CD4-positive, alpha-beta T cell treated with Interleukin-6 for 4 hours (primary cell): ENCODE measurements around the gene TMEM129.
A peak's percentile ranks its signal among the peaks of the same experiment; 100 is the strongest.

Source experiments
- DNase-seq: peaks from one replicate; pipeline ENCODE4 v3.0.0-alpha.2; 2020; ENCODE audit warnings: mixed read lengths

The TMEM129 gene

DNA sequence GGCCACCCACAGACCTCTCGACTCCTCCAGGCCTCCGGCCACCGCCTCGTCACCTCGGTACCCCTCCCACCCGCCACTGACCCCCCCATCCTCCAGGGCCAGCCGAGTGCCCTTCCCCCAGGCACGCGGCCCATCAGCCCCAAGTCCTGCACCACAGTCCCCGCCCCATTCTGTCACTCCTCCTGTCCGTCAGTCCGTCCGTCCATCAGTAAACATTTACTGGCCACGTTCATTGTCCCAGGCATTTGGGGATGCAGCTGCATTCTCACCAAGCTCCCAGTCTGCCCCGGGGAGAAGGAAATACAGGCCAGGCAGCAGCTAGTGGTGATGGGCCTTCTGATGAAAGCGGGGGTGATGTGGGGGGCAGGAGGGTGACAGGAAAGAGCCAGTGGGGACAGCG, 36.7 kb upstream of the TMEM129 start:
- DNase-seq: no peak

DNA sequence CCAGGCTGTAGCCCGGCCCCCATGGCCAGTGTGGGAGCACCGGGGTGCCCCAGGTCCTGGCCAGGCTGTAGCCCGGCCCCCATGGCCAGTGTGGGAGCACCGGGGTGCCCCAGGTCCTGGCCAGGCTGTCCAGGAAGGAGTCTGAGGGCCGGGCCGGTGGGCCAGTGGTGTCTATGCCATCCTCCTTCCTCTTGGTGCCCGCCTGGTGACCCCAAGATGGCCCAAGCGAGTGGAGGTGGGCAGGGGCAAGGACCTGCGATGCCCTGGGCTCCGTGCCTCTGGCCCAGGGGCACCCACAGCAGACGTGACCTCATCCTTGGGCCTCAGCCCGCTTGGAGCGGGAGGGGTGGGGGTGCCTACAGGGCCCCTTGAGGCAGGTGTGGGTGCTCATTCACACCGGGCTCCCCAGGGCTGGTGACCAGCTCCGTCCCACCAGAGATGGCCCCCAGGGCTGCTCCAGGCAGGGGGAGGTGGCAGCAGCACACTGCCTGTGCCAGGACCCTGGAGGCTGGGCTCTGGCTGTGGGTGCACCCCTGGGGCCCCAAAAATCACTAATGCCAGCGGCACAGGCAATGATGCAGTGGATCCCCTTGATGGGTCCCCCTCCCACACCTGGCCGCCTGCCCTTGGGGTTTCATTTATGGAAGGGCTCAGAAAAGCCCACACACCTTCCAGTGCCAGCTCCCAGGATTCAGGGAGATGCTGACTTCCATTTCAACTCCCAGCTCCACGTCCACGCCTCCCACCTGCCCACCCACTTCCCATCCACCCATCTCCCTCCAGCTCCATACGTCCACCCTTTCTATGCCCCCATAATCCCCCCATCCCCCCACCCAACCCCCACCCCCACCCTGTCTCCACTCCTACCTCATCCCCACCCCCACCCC, 36.0 kb upstream of the TMEM129 start:
- no peak for DNase-seq

DNA sequence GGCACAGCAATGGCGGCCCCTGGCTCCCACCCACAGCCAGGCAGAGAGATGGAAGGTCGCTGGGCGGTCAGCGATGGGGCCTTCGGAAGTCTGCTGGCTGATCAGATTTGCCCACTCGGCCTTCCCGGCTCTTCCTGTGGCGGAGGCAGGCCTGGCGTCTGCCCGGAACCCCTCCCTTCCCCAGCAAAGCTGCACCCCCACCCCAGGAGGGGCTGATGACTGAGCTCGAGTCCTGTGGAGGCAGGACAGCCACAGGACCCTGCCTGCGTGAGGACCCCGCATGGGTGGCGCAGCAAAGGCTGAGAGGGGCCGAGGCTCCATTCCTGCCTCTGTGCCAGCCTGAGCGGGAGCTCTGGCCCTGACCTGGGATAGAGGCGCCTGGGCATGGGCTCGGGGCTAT, 35.0 kb upstream of the TMEM129 start:
- no peak for DNase-seq

DNA sequence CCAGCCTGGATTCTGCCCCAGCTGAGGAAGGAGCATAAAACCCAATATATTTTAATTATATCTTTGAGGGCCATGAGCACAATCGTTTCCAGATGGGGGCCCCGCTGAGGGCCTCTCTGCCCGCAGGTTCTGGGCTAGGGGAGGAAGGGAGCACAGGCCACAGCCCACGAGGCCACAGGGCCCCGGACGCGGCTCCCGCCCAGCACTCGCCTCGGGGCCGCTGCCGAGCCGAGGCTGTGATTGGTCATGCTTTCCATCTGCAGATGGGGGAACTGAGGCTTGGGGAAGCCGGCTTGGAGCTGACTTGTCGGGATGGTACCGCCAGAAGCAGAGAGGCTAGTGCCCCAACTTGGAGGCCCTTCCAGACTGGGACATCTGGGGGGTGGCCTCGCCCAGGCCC, 34.2 kb upstream of the TMEM129 start:
- no peak for DNase-seq

DNA sequence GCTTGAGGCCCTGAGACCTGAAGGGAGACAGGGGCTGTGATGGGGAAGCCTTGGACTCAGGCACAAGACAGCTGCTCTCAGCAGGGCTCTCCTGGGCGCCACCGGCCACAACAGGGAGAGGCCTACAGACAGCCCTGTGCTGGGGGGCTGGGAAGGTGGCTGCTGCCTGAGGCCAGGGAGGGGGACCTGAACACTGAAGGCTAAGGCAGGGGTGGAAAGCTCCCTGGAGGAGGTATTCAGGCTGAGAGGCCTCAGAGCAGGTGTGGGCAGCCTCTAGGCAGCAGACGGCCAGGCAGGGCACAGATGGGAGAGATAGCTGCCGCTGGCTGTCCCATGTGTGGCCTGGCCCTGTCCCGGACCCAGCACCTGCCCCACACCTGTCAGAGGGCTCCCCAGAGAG, 33.2 kb upstream of the TMEM129 start:
- no peak for DNase-seq

DNA sequence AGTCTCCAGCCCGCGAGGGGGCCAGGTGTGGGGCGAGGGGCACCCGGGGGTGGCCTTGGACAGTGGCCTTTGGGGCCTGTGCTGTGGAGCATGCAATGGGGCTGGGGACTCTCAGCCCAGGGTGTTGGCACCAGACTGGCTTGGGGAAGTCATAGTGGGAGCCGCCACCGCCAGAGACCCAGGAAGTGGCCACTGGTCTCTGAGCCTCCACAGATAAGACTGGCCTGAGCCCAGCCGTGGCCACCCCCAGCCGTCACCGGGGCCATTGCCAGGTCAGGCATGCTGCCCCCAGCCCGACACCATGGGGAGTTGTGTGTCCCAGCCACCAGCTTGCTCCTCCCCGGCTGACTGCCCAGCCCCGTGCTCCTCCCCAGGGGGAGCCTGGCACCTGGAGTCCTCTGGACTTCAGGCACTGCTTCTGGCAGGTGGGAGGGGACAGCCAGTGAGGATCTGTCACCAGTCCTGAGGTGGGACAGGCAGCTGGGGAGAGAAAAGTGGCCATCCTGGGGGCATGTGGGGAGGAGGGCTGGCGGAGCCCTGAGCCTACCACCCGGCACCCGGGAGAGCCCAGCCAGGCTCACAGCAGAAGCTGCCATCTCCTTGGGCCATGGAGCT, 32.7 kb upstream of the TMEM129 start:
- no peak for DNase-seq

DNA sequence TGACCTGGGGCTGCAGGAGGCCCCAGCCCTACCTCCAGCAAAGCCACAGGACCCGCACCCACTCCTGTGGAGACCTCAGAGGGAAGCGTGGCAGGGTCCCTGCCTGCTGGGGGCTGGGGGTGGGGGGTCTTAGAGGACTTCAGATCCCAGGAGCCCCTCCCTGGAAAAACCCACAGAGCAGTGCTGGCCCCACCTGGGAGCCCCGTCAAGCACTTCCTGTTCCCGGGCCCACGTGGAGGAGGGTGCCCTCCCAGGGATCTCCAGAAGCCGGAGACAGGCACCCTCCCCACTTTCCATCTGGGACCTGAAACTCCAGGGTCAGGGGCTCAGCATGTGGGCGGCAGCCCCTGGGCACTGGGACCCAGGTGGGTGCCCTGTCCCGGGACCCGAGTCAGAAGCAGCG, 32.2 kb upstream of the TMEM129 start:
- DNase-seq: no peak

DNA sequence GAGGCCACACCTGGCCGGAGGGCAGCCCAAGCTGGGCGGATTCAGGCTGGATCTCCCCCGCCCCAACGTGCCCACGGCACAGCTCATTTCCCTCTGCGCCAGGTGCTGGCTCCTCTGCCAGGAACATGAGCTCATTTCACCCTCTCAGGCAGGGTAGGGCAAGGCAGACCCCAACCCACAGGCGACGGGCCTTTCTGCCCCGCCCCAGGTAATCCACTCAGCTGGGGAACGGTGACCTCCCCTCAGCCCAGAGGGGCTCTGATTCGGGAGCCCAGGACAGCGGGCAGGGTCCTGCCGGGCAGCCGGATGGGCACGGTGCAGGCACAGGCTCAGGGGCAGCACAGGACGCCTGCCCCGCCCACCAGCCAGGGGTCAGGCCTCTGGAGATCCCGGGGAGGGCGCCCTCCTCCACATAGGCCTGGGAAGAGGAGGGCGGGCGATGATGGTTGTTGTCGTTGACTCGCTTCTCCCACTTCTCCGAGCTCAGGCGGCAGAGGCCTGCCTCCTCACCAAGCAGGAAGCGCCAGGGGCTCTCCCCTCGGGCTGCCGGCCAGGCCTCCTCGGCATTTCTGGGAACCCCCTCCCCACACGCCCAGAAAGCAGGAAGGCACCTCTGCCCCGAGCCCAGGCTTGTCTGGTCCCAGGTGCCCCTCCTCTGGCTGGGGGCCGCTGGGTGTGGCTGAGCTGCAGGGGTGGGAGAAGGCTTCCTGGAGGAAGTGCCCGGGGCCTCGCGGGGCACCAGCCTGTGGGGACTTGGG, 31.3 kb upstream of the TMEM129 start:
- peak; percentile 24 for DNase-seq

DNA sequence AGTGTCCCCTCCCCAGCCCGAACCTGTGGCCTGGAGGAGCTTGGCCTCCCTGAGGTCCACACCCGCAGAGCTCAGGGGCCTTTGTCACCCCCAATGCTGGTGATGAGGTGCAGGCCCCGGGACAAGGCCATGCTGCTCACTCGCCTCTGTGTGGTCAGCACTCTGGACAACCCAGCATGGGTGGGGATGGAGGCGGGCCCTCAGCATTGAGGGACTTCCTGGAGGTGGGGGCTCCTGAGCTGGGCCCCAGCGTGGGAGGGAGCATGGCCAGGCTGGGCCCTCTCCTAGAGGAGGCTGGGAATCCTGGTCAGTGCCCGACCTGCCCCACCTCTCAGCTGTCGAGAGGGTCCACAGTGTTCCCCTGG, 30.8 kb upstream of the TMEM129 start:
- DNase-seq: no peak

DNA sequence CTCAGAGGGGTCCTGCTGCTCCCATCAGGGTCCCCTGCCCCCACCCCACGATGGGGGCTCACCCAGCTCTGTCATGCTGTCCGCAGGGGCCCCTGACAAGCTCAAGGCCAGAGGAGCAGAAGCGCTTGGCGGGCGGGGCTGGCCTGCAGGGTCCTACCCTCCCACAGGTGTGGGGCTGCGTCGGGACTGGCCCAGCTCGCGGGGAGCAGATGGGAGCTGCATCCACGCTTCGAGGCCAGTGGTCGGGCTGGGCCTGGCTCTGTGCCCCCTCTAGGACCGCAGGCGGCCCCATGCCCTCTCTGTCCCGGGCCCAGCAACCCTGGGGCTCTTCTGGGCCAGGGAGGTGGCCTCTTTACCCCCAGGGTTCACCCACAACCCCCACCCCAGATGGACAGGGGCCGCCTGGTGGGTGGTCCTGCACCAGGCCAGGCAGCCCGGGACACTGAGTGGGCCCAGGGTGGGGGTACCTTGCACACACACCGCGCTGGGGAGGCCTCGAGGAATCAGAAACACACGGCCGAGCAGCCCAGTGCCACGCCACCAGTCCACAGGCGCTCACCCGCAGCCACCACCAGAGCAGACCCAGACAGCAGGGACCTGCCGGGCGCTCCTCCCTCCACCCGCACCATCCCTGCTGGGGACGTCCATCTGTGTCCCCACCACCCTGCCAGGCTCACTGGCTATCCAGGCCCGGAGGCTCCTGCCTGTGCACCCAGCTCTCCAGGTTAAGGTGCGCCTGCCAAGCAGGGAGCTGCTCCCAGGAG, 30.2 kb upstream of the TMEM129 start:
- DNase-seq: no peak

DNA sequence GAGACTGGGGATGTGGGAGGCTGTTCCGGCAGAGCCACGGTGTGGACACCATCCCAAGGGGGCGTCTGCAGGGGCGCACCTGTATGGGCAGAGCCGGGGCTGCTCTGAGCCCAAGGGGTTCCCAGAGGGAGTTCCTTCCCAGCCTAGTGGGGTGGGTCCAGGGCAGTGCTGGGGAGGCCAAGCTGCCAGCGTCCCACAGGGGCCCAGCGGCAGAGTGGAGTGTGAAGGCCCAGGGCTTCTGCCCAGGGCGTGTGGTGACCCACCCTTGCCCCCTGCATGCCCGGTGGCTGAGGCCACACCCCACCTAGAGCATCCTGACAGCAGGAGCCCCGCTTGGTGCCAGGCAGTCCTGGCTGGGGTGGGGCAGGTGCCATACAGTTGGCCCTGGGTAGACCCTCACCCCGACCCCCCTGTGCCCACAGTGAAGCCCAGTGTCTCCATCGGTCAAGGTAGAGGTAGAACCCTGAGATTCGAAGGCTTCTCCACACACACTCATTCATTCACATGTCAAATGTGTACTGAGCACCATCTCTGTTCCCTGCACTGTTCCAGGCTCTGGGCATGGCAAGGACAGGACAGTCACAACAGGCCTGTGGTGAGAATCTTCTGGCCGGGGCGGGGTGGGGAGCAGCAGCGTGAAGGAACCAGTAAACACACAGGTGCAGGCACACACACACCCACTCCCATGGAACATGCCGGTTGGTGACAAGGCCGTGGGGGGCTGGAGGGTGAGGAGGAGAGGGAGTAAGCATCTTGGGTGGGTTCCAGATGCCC, 29.4 kb upstream of the TMEM129 start:
- no peak for DNase-seq

DNA sequence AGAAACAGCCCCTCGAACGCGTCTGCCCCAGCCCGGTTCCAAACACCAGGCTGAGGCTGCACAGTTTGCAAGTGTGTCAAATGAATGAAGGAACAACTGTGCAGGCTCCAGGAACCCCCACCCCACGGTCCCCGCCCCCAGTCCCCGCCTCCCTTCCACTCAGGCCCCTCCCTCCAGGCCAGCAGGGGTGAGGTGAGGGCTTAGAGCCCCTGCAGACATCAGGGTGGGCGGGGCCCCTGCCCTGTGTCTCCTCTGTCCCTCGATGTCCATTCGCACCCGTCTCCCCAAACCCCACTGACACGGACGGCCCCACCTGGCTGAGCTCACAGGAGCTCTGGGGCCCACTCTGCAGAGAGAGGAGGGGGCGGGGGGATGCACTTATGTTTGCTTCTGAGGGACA, 28.7 kb upstream of the TMEM129 start:
- DNase-seq: no peak

DNA sequence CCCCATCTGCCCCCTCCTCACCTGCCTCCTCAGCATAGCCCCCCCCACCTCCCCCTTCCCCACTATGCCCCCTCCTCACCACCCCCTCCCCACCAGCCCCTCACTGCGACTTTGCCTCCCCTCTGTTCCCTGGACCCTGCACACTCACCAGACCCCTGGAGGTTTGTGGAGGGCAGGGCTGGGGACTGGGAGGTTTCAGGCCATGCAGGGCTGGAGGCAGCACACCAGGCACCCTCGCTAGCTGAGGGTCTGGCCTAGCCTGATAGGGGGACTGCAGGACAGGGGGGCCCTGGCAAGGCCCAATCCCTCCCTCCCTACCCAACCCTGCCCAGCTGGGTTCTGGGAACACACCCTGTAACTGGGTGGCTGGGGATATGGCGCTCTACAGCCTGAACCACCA, 28.2 kb upstream of the TMEM129 start:
- DNase-seq: no peak

DNA sequence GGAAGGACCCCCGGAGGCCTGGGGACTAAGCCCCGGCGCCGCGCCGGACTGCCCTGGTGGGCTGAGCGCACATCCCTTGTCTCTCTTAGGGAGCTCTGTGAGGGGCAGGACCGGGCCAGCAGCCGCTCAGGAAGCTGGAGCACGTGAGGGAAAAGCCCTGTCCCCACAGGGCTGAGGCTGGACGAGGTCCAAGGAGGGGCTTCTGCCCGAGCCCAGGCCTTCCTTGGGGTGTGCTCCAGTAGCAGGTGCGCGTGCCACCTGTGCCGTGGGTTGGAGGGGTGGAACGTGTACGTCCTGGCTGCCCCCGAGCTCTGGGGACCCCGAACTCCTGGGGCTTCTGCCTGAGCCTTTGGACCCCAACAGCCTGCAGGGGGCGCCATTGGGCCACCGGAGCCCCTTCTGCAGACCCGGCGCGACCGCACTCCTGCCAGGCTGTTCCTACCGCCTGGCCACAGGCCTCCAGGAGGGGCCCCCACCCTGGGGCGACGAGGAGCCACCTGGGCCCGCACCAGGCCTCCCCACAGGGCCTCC, 27.4 kb upstream of the TMEM129 start:
- DNase-seq: peak; percentile 86

DNA sequence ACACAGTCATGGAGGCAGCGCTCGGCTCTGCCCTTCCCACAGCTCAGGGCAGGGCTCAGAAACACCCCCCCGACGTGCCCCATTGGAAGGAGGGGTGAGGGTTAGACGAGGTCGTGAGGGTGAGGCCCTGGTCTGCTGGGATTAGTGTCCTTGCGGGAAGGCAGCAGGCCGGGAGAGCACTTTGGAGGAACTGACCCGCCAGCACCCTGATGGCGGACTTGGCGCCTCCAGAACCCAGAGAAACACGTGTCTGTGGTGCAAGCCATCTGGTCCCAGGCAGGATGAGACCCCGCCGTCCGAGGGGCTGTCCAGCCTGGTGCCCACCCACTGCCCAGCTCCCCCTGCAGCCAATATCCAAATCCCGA, 26.5 kb upstream of the TMEM129 start:
- no peak for DNase-seq

DNA sequence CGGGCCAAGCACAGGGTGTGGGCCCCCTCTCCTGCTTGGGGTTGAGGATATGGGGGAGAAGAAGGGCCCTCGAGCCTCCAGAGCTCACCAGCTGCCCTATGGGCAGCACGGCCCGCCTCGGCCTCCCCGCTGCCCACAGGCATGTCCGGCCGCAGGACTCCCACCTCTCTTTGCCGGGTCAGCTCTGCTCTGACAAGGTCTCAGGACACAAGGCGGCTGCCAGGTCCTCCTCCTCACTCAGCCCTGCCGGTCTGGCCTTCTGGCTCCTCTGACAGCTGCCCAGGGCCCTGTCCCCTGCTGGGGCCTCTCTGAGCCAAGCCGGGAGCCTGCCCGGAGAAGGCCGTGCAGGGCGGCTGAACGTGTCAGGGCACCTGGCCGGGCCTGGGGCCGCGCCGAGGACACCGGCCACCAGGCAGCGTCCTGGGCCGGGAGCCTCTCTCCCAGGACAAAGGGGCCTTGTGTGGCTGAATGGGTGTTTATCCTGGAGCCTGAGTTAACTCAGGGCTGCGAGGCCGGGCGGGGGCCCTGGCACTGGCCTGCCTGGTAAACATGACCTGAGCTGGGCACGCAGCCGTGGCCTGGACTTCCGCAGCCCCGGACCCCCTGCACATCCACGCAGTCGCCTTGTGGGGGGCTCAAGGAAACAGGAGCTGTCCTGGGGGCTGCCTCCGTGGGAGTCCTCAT, 25.9 kb upstream of the TMEM129 start:
- no peak for DNase-seq

DNA sequence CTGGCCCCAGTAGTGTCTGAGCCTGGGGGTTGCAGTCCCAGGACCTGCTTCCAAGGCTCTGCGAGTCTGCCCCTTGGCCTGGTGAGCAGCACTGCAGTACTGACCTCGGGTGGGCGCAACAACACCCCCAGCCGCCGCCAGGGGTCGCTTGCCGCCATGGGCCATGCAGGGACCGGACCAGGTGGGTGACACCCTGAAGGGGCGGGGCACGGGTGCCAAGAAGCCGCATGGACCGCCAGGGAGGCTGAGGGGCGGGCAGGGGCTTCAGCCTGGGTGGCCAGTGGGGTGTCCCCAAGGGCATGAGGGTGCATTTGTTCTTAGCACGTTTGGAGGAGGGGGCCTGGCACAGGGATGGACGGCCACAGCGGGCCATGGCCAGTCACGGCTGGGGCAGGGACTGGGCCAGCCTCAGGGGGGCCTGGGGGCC, 25.2 kb upstream of the TMEM129 start:
- peak; percentile 80 for DNase-seq

DNA sequence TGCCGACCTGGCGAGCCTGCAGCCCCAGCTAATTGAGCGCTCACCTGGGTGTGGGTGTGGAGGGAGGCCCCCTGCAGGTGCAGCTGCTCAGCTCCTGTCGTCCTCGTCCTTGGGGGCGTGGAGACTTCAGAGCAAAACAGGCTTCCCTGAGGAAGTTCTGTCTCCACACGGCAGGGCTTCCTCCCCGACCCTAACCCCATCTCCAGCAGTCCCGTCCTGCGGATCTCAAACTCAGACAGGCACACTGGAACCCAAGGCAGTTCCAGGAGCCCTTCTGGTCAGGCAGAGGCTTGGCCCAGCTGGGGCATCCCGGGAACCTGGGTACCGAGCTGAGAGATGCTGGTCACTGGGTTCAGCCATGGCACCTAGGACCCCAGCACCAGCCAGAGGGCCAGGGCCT, 24.6 kb upstream of the TMEM129 start:
- DNase-seq: no peak

DNA sequence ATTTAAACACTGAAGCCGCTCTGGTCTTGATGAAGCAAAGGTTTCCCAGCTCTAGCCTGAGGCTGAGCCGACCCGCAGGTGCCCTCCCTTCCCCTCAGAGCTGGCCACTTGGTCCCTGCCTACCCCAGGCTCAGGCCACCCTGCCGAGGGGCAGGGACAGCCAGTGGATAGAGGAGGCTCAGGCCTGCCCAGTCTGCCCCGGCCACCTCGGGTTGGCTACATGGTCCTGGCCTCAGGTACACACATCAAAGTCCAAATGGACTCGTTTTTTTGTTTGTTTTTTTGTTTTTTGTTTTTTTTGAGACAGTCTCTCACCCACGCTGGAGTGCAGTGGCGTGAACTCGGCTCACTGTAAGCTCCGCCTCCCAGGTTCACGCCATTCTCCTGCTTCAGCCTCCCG, 24.0 kb upstream of the TMEM129 start:
- DNase-seq: no peak

DNA sequence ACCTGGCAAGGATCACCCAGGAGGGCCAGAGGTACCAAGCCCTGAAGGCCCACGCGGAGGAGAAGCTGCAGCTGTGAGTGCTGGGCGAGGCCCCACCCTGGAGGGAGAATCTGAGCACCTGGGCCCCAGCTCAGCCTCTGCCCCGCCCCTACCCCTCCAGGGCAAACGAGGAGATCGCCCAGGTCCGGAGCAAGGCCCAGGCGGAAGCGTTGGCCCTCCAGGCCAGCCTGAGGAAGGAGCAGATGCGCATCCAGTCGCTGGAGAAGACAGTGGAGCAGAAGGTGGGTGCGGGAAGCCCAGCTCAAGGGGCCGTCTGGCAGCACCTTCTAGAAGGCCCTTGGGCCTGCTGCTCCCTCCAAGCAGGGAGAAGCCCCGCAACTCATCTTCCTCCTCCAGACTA, 23.4 kb upstream of the TMEM129 start:
- DNase-seq: no peak

DNA sequence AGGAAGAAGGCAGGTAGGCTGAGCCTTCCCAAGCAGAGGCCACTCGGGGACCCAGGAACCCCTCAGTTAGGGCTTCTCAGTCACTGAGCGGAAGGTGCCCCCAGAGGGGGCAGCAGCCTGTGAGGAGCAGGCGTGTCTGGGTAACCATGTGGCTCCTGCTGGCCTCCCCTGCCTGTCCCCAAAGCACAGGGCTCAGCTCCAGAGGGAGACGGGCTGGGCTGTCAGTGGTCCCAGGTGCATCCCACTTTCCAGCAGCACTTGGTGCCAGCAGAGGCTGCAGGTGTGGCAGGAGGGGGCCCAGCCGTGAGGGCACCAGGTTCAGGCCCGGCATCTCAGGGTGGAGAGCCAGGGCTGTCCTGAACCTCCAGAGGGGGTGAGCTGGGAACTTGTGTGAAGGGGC, 22.9 kb upstream of the TMEM129 start:
- no peak for DNase-seq

DNA sequence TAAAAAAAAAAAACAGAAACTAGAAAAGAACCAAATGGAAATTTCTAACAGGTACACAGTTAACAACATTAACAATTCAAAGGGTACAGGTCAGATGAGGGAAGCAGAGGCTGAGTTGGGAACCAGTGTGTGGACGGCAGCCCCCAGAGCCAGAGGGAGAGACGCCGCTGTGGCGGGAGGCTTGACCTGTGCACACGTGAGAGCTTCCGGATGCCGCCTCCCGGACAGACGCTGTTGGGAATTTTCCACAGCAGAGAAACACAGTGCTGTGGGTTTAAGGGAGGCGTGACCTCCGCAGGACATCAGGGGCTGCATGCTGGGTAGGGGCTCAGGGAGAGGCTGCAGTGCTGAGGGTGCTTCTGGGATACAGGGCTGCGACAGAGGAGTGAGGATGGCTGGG, 22.4 kb upstream of the TMEM129 start:
- DNase-seq: no peak
